Activated CD4-positive, alpha-beta T cell treated with anti-CD3 and anti-CD28 coated beads, Interleukin-2, amount 10 ng/mL, durations not matched to agents 7 days and 5 days (primary cell): ENCODE data around the gene TCP11L1. TPM values are rescaled to one million over a fixed set of nuclear protein-coding genes. Genes with fewer than 3 reads are reported as not detected.

Experiments used
- CTCF ChIA-PET: fragments of 350-600 bp; sonication (Branson Sonifier 250); formaldehyde crosslinking; loops from one replicate; lab custom pipeline; 2021; ENCODE audit warnings: antibody characterized with exemption; lab: Charles Lee
- POLR2A ChIA-PET: fragments of 350-600 bp; sonication (Branson Sonifier 250); formaldehyde crosslinking; loops from one replicate; lab custom pipeline; 2021; ENCODE audit warnings: antibody characterized with exemption; lab: Charles Lee
- DNase-seq: peaks from one replicate; pipeline ENCODE4 v3.0.0-alpha.2; 2020
- H3K27ac Mint-ChIP-seq: one replicate; pipeline ENCODE4 v1.8.0; 2021; ENCODE audit warnings: mild to moderate bottlenecking, moderate library complexity, mixed read lengths
- H3K27me3 Mint-ChIP-seq: one replicate; pipeline ENCODE4 v1.8.0; 2021; ENCODE audit warnings: mixed read lengths
- H3K36me3 Mint-ChIP-seq: one replicate; pipeline ENCODE4 v1.8.0; 2021; ENCODE audit warnings: low read depth, mixed read lengths
- H3K4me1 Mint-ChIP-seq: one replicate; pipeline ENCODE4 v1.8.0; 2021; ENCODE audit warnings: mixed read lengths
- H3K4me3 Mint-ChIP-seq: one replicate; pipeline ENCODE4 v1.8.0; 2021; ENCODE audit warnings: mild to moderate bottlenecking, moderate library complexity, mixed read lengths
- H3K9me3 Mint-ChIP-seq: one replicate; pipeline ENCODE4 v1.8.0; 2021; ENCODE audit warnings: mixed read lengths
- total RNA-seq, 2 experiments: library from RNA; stranded (reverse); gene quantifications; one replicate each; pipeline ENCODE4 v1.2.3, GENCODE V29; 2021

TCP11L1 gene
- total RNA-seq: 10 to 100 TPM; 13.8 to 14.7 TPM

GRCh38 chr11:33039274-33040032 is at the start of gene TCP11L1:
TSS of gene TCP11L1 (plus strand) at chr11:33039572. CDS start at chr11:33043774, 4,202 bp downstream.
- Mint-ChIP-seq H3K9me3 (no peaks in the 10 kb centered on the region), H3K4me3 (peak within 1 kb of the TSS; percentile 93), H3K27me3 (peaks cover 11% of the 10 kb centered on the region), H3K4me1 (peaks cover 25% of the 10 kb centered on the region), H3K27ac (peak within 1 kb of the TSS; percentile 96), H3K36me3 (peaks cover 4% of the 10 kb centered on the region)
- DNase-seq: peak; percentile 83
- ChIA-PET CTCF (interaction anchor here (0.7 to 1.7 kb wide), 8 partner anchors 8 to 39 kb away, joined by 3 to 6 read pairs (median 4); partner anchors contain the start of gene DEPDC7), POLR2A (interaction anchor here (1.0 kb wide), 1 partner anchor 17 kb away, joined by 3 read pairs; no protein-coding TSS in a partner anchor)

GRCh38 chr11:32990481-32990880 is 48.9 kb upstream of the TCP11L1 start:
- ChIA-PET CTCF (no interaction called here), POLR2A (no interaction called here)
- Mint-ChIP-seq H3K27ac (no peak overlapping the region), H3K36me3 (no peaks in the 10 kb centered on the region), H3K4me3 (no peak overlapping the region), H3K9me3 (peaks cover 15% of the 10 kb centered on the region), H3K4me1 (no peaks in the 10 kb centered on the region), H3K27me3 (peaks cover 24% of the 10 kb centered on the region)
- DNase-seq: no peak

- Mint-ChIP-seq H3K27me3 (peaks cover 33% of the 10 kb centered on the region), H3K9me3 (peaks cover 17% of the 10 kb centered on the region), H3K4me3 (no peak overlapping the region), H3K4me1 (no peaks in the 10 kb centered on the region), H3K36me3 (no peaks in the 10 kb centered on the region), H3K27ac (no peak overlapping the region)
- ChIA-PET POLR2A (no interaction called here), CTCF (interaction anchor here (0.6 kb wide), 1 partner anchor 31 kb away, joined by 3 read pairs; no protein-coding TSS in a partner anchor)
- no peak for DNase-seq
Observed at GRCh38 chr11:32991427-32991826, 47.9 kb upstream of the TCP11L1 start.

- CTCF ChIA-PET: no interaction called here
- H3K27ac Mint-ChIP-seq: no peak overlapping the region
- POLR2A ChIA-PET: no interaction called here
- H3K4me1 Mint-ChIP-seq: no peaks in the 10 kb centered on the region
- H3K9me3 Mint-ChIP-seq: peaks cover 17% of the 10 kb centered on the region
- peaks cover 37% of the 10 kb centered on the region for H3K27me3 Mint-ChIP-seq
- no peaks in the 10 kb centered on the region for H3K36me3 Mint-ChIP-seq
- H3K4me3 Mint-ChIP-seq: no peak overlapping the region
- DNase-seq: no peak
Observed at GRCh38 chr11:32991898-32992297, 47.5 kb upstream of the TCP11L1 start.

GRCh38 chr11:33000181-33000580 is 39.2 kb upstream of the TCP11L1 start:
- ChIA-PET CTCF (interaction anchor here (1.2 kb wide), 1 partner anchor 31 kb away, joined by 3 read pairs; no protein-coding TSS in a partner anchor), POLR2A (no interaction called here)
- H3K27ac Mint-ChIP-seq: no peak overlapping the region
- no peak for DNase-seq
- H3K36me3 Mint-ChIP-seq: peaks cover 3% of the 10 kb centered on the region
- peaks cover 60% of the 10 kb centered on the region for H3K27me3 Mint-ChIP-seq
- no peak overlapping the region for H3K4me3 Mint-ChIP-seq
- peaks cover 11% of the 10 kb centered on the region for H3K4me1 Mint-ChIP-seq
- H3K9me3 Mint-ChIP-seq: peaks cover 7% of the 10 kb centered on the region

- Mint-ChIP-seq H3K36me3 (peaks cover 6% of the 10 kb centered on the region), H3K4me3 (no peak overlapping the region), H3K27ac (no peak overlapping the region), H3K27me3 (peaks cover 57% of the 10 kb centered on the region), H3K4me1 (peaks cover 22% of the 10 kb centered on the region), H3K9me3 (peaks cover 5% of the 10 kb centered on the region)
- ChIA-PET POLR2A (no interaction called here), CTCF (interaction anchor here (0.9 to 1.2 kb wide), 2 partner anchors 9 to 32 kb away, joined by 3 read pairs; no protein-coding TSS in a partner anchor)
- no peak for DNase-seq
Observed at GRCh38 chr11:33001281-33001680, 38.1 kb upstream of the TCP11L1 start.

- no peak overlapping the region for H3K4me3 Mint-ChIP-seq
- H3K36me3 Mint-ChIP-seq: peaks cover 10% of the 10 kb centered on the region
- peaks cover 26% of the 10 kb centered on the region for H3K4me1 Mint-ChIP-seq
- CTCF ChIA-PET: interaction anchor here (0.9 kb wide), 1 partner anchor 14 kb away, joined by 3 read pairs; the partner anchor contains the start of gene DEPDC7
- peak overlapping the region; percentile 25 for H3K27ac Mint-ChIP-seq
- POLR2A ChIA-PET: no interaction called here
- peaks cover 5% of the 10 kb centered on the region for H3K9me3 Mint-ChIP-seq
- no peak for DNase-seq
- peaks cover 55% of the 10 kb centered on the region for H3K27me3 Mint-ChIP-seq
Observed at GRCh38 chr11:33001751-33002542, 37.4 kb upstream of the TCP11L1 start.

GRCh38 chr11:33005175-33005574 is 34.2 kb upstream of the TCP11L1 start:
- Mint-ChIP-seq H3K27me3 (peaks cover 48% of the 10 kb centered on the region), H3K36me3 (peaks cover 10% of the 10 kb centered on the region), H3K9me3 (no peaks in the 10 kb centered on the region), H3K4me3 (no peak overlapping the region), H3K27ac (no peak overlapping the region), H3K4me1 (peaks cover 28% of the 10 kb centered on the region)
- DNase-seq: peak; percentile 40
- POLR2A ChIA-PET: no interaction called here
- CTCF ChIA-PET: no interaction called here

GRCh38 chr11:33006010-33006409 is 33.4 kb upstream of the TCP11L1 start:
- ChIA-PET POLR2A (no interaction called here), CTCF (no interaction called here)
- H3K27ac Mint-ChIP-seq: no peak overlapping the region
- no peaks in the 10 kb centered on the region for H3K9me3 Mint-ChIP-seq
- DNase-seq: no peak
- H3K27me3 Mint-ChIP-seq: peaks cover 50% of the 10 kb centered on the region
- peaks cover 34% of the 10 kb centered on the region for H3K4me1 Mint-ChIP-seq
- no peak overlapping the region for H3K4me3 Mint-ChIP-seq
- H3K36me3 Mint-ChIP-seq: peaks cover 10% of the 10 kb centered on the region

GRCh38 chr11:33013755-33014154 is 25.6 kb upstream of the TCP11L1 start:
- ChIA-PET CTCF (interaction anchor here (1.2 to 1.5 kb wide), 2 partner anchors 11 to 17 kb away, joined by 3 to 4 read pairs; no protein-coding TSS in a partner anchor), POLR2A (no interaction called here)
- Mint-ChIP-seq H3K4me3 (no peak overlapping the region), H3K4me1 (peaks cover 36% of the 10 kb centered on the region), H3K27ac (no peak overlapping the region), H3K27me3 (peaks cover 57% of the 10 kb centered on the region), H3K9me3 (no peaks in the 10 kb centered on the region), H3K36me3 (peaks cover 8% of the 10 kb centered on the region)
- no peak for DNase-seq

- peaks cover 4% of the 10 kb centered on the region for H3K36me3 Mint-ChIP-seq
- H3K27me3 Mint-ChIP-seq: peaks cover 49% of the 10 kb centered on the region
- no peak within 1 kb of the TSS for H3K27ac Mint-ChIP-seq
- CTCF ChIA-PET: interaction anchor here (1.1 to 1.6 kb wide), 3 partner anchors 14 to 38 kb away, joined by 3 to 5 read pairs (median 3); partner anchors contain the start of gene TCP11L1
- H3K4me1 Mint-ChIP-seq: peaks cover 28% of the 10 kb centered on the region
- peak within 1 kb of the TSS; percentile 78 for H3K4me3 Mint-ChIP-seq
- H3K9me3 Mint-ChIP-seq: no peaks in the 10 kb centered on the region
- POLR2A ChIA-PET: no interaction called here
- peak; percentile 78 for DNase-seq
Observed at GRCh38 chr11:33015621-33016551, 23.5 kb upstream of the TCP11L1 start, which contains the start of gene DEPDC7. TSS of gene DEPDC7 (plus strand) at chr11:33015878. CDS start at chr11:33015956, 78 bp downstream.

GRCh38 chr11:33016654-33017053 is 22.7 kb upstream of the TCP11L1 start:
- H3K4me1 Mint-ChIP-seq: peaks cover 22% of the 10 kb centered on the region
- H3K9me3 Mint-ChIP-seq: no peaks in the 10 kb centered on the region
- H3K27ac Mint-ChIP-seq: no peak overlapping the region
- peaks cover 4% of the 10 kb centered on the region for H3K36me3 Mint-ChIP-seq
- CTCF ChIA-PET: interaction anchor here (1.1 to 1.6 kb wide), 2 partner anchors 15 to 23 kb away, joined by 3 to 5 read pairs; partner anchors contain the start of gene TCP11L1
- POLR2A ChIA-PET: no interaction called here
- H3K4me3 Mint-ChIP-seq: peak overlapping the region; percentile 74
- H3K27me3 Mint-ChIP-seq: peaks cover 49% of the 10 kb centered on the region
- DNase-seq: no peak
